GM19351 (cell line): ENCODE measurements around the gene NLGN1.
"Not testable (repeated sequence)": the region's sequence is repeated elsewhere in the genome, so short reads cannot be mapped to it uniquely, and the experiment has no call there.

Experiments used
- ATAC-seq: cut with Tn5 transposase; IDR thresholded peaks from one replicate; pipeline ENCODE4 v1.9.1; 2021; ENCODE audit warnings: mild to moderate bottlenecking, moderate library complexity; ENCODE audit not compliant: unreplicated experiment

NLGN1 gene

DNA sequence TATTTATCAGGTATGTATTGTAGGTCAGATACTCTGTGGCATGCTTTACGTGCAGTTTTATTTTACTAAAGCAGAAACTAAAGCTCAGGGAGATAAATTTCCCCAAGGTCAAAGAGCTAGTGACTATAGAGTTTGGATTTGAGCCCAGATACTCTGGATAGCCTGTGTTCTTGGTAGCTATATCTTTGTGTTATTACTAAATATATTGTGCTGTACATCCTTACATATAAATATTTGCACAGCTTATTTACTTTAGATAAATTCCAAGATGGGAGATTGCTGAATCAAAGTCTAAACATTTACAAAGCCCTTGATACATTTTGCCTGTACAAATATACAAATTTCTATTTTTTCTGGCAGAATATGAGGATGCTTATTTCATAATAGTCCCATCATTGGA is 800.7 kb downstream of the NLGN1 start:
- ATAC-seq: no peak

GRCh38 chr3:174199696-174200095 is 802.2 kb downstream of the NLGN1 start:
- ATAC-seq: no peak

DNA sequence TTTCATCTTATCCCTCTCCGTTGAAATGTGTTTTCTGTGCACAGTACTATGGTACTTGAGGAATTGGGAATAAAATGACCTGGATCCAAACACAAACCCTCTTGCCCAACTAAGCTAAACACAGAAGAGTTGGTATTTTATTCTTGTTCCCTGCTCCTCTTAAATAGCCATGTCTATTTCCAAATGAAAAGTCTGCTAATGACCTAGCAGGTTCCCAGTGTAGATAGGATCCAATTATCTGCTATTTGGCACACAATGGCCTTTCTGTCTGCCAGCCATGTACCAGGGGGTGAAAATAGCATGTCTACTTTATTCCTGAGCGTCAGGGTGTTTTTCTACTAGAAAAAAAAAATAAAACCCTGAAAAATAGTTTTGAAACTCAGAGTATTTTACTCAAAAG is 804.6 kb downstream of the NLGN1 start:
- no peak for ATAC-seq

DNA sequence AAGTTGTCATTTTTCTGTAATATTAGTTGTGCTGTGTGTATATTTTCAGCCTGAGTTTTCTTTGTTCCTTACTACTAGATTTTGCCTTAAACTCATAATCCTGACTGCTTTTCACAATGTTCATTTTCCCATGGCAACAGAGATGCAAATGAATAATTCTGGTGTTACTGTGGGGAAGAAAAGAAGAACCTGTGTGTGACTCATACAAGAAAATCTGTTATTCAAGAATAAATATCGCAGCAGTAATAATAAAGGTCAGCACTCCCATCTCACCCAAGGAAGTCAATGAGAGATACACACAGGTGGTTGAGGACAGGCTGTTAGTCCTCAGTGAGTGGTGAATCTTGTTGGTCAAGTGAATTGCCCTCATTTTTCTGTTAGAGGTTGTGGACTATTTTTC is 805.0 kb downstream of the NLGN1 start:
- no peak for ATAC-seq

GRCh38 chr3:174204765-174205164 is 807.2 kb downstream of the NLGN1 start:
- no peak for ATAC-seq

DNA sequence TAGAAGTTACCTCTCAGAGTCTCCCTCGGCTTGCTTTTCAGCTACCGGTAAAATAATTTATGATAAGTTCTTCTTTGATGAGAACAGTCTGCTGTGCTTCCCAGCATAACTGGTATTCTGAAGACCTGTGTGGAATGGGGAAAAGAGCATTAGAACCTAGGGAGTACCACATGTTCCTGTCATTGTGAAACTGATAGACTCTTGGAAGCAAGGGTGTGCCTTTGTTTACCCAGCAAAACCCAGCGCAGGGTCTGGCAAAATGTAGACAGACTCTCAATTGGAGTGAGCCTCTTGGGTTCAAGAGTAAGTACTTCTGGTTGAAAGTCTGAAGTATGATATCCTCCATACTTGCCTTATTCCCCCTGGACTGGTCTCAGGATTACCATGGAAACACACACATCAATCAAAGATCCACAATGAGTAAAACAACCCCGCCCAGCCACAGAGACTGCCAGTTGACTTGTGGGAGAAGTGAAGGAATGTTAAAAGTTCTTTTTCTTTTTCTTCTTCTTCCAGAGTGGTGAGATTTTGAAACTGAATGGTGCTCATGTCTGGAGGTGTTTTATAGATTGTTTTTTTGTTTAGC is 809.2 kb downstream of the NLGN1 start:
- no peak for ATAC-seq

DNA sequence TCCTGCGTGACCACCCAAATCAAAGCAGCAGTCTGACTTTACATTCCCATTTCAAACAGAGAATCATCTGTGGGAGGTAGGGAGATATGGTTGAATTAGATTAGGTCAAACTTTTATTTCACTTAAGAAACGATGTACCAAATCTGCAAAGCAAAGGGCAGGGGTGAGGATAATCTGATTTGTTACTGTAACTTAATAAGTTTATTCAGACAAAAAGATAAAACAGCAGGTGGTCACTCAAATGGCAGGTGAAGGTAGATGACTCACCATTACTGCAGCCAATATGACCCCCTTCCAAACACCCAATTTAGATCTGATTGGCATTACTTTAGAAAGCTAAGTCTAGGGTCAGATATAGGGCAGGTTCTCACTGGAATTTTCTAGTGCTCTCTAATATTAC is 810.6 kb downstream of the NLGN1 start:
- no peak for ATAC-seq

GRCh38 chr3:174211896-174212295 is 814.4 kb downstream of the NLGN1 start:
- not testable (repeated sequence) for ATAC-seq

- no peak for ATAC-seq
Observed at GRCh38 chr3:174215456-174215855, 817.9 kb downstream of the NLGN1 start.

DNA sequence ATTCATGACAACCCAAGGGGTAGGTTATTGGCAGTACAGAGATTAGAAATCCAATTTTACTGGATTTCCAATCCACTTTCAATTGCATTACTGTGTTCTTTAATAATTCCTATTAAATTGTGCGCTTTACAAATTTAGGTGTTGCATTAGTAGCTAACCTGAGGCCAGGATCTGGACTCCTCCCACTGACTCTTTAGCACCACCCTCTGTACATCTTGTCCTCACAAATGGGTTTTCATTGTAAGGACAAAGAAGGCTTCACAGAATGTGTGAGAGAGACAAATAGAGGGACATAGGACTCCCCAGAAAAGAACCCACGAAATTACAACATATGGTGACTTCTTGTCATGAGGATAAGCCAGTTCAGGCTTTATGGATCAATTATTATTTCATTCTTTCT is 818.5 kb downstream of the NLGN1 start:
- ATAC-seq: no peak

GRCh38 chr3:174216946-174217718 is 819.6 kb downstream of the NLGN1 start:
- no peak for ATAC-seq

DNA sequence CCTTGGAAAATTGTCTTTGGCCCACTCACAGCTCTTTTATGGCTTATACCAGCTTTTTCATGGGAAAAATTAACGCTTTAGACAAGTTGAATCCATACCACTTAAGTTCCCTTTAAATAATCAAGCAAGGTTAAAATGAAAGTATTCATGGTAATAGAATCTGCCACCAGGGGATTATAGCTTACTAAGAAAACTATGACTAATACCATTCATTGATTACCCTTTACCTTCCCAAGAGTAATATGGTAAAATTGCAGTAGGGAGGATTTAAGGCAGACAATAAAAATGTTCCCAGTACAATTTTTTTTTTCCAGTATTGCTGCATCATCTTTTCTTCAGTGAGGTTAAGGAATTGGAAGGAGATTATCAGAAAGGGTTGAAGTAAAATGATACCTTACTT is 820.5 kb downstream of the NLGN1 start:
- no peak for ATAC-seq

GRCh38 chr3:174219738-174220137 is 822.2 kb downstream of the NLGN1 start:
- ATAC-seq: no peak

- ATAC-seq: no peak
Observed at GRCh38 chr3:174220775-174221554, 823.4 kb downstream of the NLGN1 start.

DNA sequence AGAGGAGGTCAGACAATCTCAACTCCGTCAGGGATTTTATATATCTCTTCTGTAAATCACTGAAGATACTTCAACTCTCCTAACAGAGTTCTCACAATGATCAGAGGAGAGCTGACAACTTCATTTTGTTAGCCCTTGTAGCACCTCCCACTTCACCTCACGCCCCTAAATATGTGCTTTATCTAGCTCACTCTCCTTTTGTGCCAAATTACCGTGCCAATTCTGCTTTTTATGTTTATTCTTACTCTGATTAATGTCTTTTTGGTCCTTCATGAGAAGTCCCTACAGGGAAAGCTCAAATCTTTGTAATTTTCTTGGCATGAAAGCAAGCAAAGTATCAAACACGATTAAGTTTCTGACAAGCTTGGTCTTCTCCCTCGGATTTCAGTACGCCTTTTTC is 825.5 kb downstream of the NLGN1 start:
- no peak for ATAC-seq

DNA sequence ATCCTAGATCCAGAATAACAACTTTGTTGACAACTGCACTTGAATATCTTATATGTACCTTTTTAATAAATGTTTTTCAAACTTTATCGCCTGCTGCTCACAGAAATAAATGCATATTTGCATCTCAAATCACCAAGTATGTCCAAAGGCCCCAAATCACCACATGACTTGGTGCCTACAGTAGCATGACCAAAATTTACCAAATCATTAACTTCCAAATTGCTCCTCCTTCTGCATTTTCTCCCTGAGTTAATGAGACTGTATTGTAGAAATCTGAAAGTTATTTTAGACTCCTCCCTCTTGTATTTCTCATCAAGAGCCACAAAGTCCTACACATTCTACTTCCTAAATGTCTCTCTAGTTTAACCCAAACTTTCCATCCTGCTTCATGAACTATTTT is 826.1 kb downstream of the NLGN1 start:
- no peak for ATAC-seq

GRCh38 chr3:174229916-174230315 is 832.4 kb downstream of the NLGN1 start:
- ATAC-seq: no peak

- not testable (repeated sequence) for ATAC-seq
Observed at GRCh38 chr3:174232028-174232657, 834.6 kb downstream of the NLGN1 start.

DNA sequence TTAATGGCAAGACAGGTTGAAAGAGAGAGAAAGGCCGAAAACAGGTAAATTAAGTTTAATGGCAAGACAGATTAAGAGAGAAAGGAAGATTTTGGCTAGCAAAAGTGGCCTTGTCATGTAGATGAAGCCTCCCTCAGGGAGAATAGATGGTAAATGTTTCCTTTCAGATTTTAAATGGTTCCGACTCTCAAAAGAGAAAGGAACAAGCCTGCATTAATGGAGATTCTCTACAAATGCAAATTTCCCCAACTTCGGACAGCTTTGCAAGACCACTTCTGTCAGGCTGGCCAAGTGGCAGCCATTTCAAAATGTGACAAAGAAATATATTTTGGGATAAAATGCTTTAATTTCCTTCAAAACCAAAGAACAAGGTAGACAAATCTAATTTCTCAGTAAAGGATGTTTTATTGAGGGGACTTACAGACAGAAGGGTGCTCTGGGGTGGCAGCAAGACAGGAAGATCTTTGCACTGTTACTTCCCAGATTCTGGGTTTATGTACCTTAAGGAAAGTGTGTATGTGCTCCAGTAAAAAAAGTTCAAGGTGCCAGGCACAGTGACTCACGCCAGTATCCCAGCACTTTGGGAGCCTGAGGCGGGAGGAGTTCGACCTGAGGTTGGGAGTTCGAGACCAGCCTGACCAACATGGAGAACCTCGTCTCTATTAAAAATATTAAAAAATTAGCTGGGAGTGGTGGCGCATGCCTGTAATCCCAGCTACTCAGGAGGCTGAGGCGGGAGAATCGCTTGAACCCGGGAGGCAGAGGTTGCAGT is 835.3 kb downstream of the NLGN1 start:
- no peak for ATAC-seq

- ATAC-seq: no peak
Observed at GRCh38 chr3:174233511-174233910, 836.0 kb downstream of the NLGN1 start.
